GM21737 (cell line): ENCODE measurements around the gene DNAJC17.

ENCODE experiments used
- ATAC-seq: cut with Tn5 transposase; IDR thresholded peaks from one replicate; pipeline ENCODE4 v1.9.1; 2021; ENCODE audit warnings: mild to moderate bottlenecking, moderate library complexity; ENCODE audit not compliant: unreplicated experiment

DNAJC17 gene

DNA sequence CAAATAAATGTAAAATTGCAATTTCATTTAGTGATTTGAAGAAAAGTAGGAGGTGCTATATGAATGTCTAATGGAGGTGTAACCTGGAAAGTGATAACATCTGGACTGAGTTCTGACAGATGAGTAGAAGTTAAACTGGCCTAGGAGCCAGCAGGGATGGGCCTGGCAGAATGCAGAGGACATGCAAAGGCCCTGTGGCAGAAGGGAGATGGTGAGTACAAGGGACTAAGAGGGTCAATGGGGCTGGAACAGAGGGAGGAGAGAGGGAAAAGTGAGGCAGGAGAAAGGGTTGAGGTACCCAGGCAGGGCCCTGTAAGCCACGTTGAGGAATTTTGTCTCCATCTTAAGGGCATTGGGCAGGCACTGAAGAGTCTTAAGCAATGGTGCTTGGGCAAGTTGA, 24.6 kb upstream of the DNAJC17 start:
- no peak for ATAC-seq

GRCh38 chr15:40830884-40831283, 23.6 kb upstream of the DNAJC17 start:
- no peak for ATAC-seq

DNA sequence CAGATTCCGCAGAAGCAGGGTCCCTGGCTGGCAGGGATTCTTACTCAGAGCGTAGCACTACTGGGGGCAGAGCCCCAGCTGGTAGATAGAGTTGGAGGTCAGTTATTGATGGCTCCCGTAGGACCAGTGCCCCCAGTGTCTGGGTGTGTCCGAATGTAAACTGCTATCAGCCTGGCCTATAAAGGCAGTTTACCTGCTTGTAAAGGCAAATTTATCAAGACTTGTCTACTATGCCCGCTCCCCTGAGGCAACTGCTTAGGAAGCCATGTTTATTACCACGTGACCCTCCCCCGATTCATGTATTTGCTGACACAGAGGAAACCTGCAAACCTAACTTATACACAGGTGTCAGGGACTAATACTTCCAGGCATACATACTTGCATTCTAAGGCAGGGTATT, 21.8 kb upstream of the DNAJC17 start:
- no peak for ATAC-seq

GRCh38 chr15:40828447-40829036, 21.3 kb upstream of the DNAJC17 start, which contains the start of gene PPP1R14D:
Gene PPP1R14D, minus strand, starts transcription at chr15:40828708. Its CDS starts 67 bp downstream, at chr15:40828641.
- no peak for ATAC-seq

DNA sequence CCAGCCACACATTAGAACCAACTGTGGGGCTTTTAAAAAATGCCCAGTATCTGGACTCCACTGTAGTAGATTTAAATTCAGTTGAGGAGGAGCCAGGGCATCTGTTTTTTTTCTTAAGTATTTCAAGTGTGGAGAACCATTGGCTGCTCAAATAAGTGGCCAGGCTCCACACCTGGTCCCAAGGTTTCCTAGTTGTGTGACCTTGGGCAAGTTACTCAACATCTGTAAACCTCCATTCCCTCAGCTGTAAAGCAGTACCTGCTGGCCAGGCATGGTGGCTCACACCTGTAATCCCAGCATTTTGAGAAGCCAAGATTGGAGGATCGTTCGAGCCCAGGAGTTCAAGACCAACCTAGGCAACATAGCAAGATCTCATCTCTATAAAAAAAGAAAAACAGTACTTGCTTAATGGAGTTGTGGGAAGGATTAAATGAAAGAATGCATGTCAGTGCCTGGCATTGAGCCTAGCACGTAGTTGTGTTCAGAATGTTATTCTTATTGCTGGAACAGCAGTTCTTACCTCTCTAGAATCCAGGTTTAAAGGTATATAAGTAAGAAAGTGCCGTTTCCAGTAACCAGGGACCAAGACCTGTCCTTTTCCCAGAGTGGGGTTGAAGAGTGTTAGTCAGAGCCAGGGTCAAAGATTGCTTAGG, 19.3 kb upstream of the DNAJC17 start:
- no peak for ATAC-seq

- ATAC-seq, result no peak
Measured at GRCh38 chr15:40825661-40826422, 18.6 kb upstream of the DNAJC17 start.

- no peak for ATAC-seq
Measured at GRCh38 chr15:40823572-40824343, 16.5 kb upstream of the DNAJC17 start.

GRCh38 chr15:40821195-40821594, 13.9 kb upstream of the DNAJC17 start:
- no peak for ATAC-seq

DNA sequence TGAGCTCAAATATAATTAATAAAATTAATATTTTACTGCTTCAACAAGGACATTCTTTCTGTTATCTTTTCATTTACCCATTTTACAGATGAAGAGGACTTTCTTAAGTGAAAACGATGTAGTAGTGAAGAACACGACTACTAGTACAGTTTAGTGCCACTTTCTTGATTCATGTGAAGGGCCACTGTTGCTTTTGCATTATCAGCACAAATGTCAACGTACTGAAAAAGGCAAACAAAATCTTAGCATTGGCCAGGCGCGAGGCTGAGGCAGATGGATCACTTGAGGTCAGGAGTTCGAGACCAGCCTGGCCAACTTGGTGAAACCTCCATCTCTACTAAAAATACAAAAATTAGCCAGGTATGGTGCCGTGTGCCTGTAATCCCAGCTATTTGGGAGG, 11.8 kb upstream of the DNAJC17 start:
- no peak for ATAC-seq

- ATAC-seq, result no peak
Measured at GRCh38 chr15:40815042-40815698, 7.9 kb upstream of the DNAJC17 start.

DNA sequence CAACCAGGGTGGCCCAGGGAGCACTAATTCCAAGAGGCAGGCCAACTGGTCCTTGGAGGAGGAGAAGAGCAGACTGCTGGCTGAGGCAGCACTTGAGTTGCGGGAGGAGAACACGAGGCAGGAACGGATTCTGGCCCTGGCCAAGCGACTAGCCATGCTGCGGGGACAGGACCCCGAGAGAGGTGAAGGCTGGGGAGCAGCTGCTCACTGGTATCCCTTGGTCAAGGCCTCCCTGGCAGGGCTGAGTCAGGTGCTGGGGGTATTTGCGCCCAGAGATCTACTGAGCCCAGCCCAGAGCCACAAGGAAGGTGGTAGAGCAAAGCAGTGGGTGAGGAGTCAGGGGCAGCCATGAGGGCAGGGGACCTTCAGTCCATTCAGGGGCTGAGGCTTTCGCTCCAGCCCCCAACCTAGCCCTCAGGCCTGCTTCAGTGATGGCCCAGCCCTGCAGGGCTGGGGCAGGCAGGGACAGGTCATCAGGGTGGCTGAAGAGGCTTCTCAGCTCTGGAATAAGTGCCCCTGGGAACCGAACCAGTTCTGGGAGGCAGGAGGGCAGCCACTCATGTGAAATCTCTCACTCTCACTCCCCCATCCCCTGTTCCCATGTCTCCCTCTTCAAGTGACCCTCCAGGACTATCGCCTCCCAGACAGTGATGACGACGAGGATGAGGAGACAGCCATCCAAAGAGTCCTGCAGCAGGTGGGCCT, 5.6 kb upstream of the DNAJC17 start:
- ATAC-seq, result no peak

GRCh38 chr15:40808861-40809450, 1.7 kb upstream of the DNAJC17 start:
- ATAC-seq, result no peak

GRCh38 chr15:40807888-40808461, 702 bp upstream of the DNAJC17 start:
- no peak for ATAC-seq

DNA sequence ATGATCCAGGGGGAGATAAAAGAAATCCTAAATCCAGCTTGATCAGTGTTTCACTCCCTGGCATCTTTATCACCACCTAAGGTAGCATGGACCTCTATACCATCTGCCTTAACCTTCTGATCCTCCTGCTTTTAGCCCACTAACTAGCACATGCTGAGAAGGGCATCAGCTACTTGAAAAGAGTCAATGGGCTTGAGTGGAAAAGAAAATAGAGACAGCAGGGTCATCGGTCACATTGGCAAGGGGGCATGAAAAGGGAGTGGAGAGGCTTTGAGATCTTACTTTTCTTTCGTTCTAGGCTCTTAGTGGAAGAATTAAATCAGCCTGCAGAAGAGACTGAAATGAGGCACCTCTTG, 623 bp downstream of the DNAJC17 start:
- ATAC-seq, result no peak

GRCh38 chr15:40803688-40804087, 3.6 kb downstream of the DNAJC17 start:
- ATAC-seq, result no peak

GRCh38 chr15:40803076-40803475, 4.2 kb downstream of the DNAJC17 start:
- ATAC-seq, result no peak

GRCh38 chr15:40799523-40799922, 7.8 kb downstream of the DNAJC17 start:
- no peak for ATAC-seq

DNA sequence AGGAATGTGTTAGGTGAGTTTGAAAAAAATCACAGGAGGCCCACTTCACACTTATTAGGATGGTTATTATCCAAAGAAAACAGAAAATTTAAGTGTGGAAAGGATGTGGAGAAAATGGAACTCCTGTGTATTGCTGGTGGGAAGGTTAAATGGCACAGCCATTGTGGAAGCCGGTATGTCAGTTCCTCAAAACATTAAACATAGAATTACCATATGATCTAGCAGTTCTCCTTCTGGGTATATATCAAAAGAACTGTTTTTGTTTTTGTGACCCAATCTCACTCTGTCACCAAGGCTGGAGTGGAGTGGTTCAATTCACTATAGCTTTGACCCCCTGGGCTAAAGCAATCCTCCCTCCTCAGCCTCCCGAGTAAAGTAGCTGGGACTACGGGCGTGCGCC, 10.8 kb downstream of the DNAJC17 start:
- no peak for ATAC-seq

- no peak for ATAC-seq
Measured at GRCh38 chr15:40796041-40796440, 11.2 kb downstream of the DNAJC17 start.
